Epithelial cell of proximal tubule (primary cell): ENCODE data around the gene SUB1. TPM values are rescaled to one million over a fixed set of nuclear protein-coding genes. Genes with fewer than 3 reads are reported as not detected.
"Not testable (repeated sequence)": the region's sequence is repeated elsewhere in the genome, so short reads cannot be mapped to it uniquely, and the experiment has no call there.

Source experiments
- DNase-seq: peaks from one replicate; pipeline ENCODE4 v3.0.0-alpha.2; 2011; ENCODE audit warnings: low read depth
- H3K4me3 ChIP-seq: 2 replicates; pipeline ENCODE4 v1.5.1; 2011; ENCODE audit warnings: low read depth, mild to moderate bottlenecking, low read length
- total RNA-seq: library from RNA; depleted of rRNA; stranded (reverse); fragments of >200 nt; gene quantifications from 2 replicates; pipeline ENCODE4 v1.2.3, GENCODE V29; 2015
- TF ChIP-seq, protein P1 (sequence below): conservative IDR thresholded peaks from 2 replicates; pipeline ENCODE4 v1.5.1; 2012; ENCODE audit warnings: low read depth, mild to moderate bottlenecking, low read length

Gene SUB1
- total RNA-seq, 1 donor from 2014 or later, result 418 TPM

DNA sequence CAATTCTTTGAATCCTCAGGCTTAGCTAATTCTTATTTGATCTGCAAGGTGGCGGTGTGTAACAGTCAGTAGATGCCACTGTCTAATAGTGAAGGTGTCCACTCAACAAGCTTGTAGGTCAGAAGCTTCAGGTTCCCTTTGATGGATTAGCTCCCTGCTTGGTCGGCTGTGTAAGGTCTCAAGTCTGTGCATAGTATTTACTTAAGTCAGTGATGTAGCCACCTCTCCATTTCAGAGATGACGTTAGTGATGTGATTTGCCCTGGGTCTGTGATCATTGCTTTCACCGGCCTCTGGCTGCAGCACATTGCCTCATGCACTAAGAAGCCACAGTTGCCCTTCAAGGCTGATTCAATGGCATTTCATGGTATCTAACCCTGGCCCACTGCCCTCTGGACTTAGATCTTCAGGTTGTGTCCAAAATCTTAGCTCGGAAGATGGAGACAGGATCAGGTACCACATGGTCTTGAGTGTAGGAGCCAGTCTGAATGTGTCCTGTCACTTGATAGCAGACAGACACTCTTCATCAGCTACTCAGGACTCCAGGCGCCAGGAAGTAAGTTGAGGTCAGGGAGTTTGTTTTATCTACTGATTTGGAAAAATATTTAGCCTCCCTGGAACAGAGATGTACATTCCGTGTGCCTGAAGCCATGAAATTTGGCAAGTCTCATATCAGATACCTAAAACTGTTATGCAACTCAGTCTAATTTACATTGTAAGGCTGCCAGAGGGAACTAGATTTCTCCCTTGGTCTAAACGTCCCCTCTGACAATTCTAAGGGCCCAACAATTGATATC, 42.9 kb downstream of the SUB1 start:
- no peak overlapping the region for H3K4me3 ChIP-seq
- peak; percentile 20 for DNase-seq
- TF ChIP-seq, protein P1, sequence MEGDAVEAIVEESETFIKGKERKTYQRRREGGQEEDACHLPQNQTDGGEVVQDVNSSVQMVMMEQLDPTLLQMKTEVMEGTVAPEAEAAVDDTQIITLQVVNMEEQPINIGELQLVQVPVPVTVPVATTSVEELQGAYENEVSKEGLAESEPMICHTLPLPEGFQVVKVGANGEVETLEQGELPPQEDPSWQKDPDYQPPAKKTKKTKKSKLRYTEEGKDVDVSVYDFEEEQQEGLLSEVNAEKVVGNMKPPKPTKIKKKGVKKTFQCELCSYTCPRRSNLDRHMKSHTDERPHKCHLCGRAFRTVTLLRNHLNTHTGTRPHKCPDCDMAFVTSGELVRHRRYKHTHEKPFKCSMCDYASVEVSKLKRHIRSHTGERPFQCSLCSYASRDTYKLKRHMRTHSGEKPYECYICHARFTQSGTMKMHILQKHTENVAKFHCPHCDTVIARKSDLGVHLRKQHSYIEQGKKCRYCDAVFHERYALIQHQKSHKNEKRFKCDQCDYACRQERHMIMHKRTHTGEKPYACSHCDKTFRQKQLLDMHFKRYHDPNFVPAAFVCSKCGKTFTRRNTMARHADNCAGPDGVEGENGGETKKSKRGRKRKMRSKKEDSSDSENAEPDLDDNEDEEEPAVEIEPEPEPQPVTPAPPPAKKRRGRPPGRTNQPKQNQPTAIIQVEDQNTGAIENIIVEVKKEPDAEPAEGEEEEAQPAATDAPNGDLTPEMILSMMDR, result peak; percentile 17

DNA sequence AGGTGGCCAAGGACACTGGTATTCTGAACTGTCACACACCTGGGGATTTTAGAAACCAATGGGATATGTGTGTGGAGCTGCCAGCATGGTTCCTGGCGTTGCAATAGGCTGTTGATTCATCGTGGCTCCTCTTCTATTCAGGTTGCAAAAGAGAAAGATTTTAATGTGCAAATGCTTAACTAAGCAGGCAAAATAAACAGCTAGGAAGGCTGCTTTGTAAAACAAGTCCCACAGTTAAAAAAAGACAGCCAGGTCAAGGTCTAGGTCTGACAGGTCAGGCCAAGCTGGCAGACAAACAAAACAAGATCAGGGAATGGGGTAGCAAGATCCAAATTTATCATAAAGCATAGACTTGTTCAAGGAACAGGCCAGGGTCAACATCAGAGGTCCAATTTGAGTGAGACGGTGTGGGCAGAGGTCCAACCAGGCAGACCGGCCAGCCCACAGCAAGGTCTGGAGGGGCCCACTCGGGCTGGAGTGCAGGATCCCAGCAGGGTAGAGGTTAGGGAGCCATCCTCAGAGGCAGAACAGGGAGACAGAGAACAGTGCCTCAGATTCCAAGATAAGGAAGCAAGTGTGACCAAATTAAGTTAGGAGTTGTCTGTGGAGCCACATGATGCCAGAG, 45.6 kb downstream of the SUB1 start:
- TF ChIP-seq, protein P1, result no peak
- H3K4me3 ChIP-seq, result no peak overlapping the region
- DNase-seq, result no peak

DNA sequence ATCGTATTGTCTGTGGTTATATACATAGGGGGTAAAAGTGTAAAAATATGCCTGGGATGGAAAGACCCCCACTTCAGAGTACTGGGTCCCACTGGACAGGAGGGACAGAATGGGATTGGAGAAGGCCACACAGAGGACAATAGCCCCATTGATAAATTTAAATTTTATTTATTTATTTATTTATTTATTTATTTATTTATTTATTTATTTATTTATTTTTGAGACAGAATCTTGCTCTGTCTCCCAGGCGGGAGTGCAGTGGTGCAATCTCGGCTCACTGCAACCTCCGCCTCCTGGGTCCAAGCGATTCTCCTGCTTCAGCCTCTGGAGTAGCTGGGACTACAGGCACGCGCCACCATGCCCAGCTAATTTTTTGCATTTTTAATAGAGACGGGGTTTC, 47.7 kb downstream of the SUB1 start:
- H3K4me3 ChIP-seq, DNase-seq: not testable (repeated sequence)

DNA sequence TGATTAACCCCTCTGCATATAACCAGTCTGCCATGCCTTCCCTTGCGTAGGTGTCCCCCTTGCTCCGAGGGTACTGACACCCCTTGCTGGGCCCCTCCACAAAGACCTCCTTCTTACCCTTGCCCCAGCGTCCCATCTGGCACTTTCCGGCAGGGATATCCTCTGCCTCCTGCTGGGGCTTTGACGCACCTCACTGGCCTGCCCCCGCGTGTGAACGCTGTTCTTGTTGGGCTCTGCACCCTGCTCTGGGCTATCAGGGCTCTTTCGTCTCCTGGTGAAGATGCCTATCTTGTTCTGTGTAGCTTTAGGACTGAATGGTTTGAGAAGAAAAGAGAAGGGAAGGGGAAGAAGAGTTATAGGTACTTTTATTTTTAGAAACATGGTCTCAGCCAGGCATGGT, 53.0 kb downstream of the SUB1 start:
- DNase-seq, result no peak
- TF ChIP-seq, protein P1, result no peak
- no peak overlapping the region for H3K4me3 ChIP-seq

DNA sequence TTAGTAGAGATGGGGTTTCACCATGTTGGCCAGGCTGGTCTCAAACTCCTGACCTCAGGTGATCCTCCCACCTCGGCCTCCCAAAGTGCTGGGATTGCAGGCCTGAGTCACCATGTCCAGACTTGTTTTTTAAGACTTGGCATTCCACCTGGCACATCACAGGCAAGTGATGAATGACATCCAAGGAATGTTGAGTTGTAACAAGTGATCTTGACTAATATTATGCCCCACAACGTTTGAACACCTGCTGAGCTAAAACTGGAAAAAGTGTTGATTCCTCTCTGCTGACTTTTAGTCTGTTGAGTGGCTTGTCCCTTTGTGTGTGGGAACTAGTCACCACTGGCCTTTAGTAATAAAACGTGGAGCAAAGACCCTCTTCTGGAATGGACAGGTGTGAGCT, 54.6 kb downstream of the SUB1 start:
- DNase-seq, result peak; percentile 35
- no peak overlapping the region for H3K4me3 ChIP-seq
- TF ChIP-seq, protein P1, result no peak

DNA sequence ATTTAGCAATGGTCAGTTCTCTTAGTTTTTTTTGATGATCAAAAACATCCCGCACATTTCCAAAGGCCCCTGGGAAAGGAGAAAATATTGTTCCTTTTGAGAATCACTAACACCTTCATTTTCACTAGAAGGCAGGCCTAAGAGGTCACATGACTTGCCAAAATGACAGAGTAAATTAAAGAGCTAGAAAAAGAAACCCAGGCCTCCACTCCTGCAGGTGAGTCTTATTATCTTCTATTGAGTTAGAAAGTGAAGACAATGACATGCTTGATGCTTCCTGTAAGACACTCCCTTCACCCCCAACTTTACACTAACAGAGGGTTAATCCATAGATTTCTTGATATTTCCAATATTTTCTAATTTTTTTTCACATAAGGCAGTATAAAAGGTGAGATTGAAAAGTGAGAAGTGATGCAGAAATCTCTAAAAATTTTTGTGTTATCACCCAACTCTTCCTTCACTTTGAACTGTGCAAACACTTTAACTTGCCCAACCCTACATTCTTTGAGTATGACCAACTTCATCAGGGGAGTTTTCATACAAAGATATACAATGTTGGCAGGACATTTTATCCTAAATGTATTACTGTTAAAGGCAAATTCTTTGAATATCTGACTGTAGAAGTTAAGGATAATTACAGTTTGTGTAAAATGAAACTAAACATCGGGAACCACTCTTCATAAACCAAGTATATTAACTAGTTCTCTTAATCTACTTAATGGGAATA, 57.1 kb downstream of the SUB1 start:
- TF ChIP-seq, protein P1, result no peak
- H3K4me3 ChIP-seq, result no peak overlapping the region
- no peak for DNase-seq

DNA sequence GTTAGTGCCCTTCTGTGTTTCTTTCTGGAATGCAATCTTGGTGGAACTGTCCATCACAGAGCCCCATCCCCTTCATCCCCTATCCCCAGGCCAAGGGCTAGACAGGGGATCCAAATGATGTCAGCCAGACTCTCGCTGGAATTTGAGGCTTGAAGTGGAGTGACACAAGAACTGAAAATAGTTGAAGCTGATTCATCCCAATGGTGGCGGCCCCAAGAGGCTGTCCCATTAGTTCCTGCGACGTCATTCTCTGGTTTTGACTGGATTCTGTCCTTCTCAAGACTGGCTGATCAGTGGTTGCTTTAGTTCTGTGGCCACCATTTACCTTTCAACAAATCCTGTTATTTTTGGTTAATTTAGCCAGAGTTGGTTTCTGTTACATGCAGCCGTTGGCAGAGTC, 59.9 kb downstream of the SUB1 start:
- H3K4me3 ChIP-seq, result no peak overlapping the region
- no peak for DNase-seq
- TF ChIP-seq, protein P1, result no peak
